ENCODE results near the gene SWAP70.

DNA sequence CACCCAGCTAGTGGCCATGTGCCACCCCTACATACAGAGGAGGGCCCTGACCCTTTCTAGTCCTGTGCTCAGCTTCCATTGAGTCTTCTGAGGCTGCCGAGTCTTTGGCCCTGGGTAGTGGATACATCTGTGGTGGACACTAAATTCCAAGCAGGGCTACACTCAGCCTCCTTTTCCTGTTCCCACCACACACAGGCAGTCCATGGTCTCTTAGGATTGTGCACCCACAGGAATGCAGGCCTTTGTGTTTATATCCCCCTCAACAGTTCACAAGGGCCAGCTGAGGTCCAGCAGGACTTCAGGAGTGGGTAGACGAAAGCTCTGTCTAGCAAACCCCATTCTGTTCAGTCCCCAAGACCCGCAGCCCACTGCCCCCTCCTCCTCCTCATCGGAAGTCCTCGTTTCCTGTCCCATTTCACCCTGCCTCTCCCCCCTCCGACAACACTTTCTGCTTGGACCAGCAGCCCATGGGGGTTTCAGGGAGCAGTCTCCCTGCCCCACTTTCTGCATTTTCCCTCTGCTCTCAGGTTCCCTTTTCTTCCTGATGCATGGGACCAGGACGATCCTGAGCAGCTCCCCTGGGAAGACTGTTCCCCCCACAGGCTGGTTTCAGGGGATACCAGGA lies 91.8 kb downstream of the SWAP70 start:
- TF ChIP-seq SKIL (CRISPR knock-in tag; IDR thresholded peaks at IDR 0.05; ENCODE audit: borderline replicate concordance) (no peak), ZNF274 (CRISPR knock-in tag; IDR thresholded peaks at IDR 0.05) (no peak), RBM22 (optimal IDR thresholded peaks at IDR 0.05; ENCODE audit: low read length) (peak; percentile 18), ZNF263 (CRISPR knock-in tag; IDR thresholded peaks at IDR 0.05) (no peak), SP1 (IDR thresholded peaks at IDR 0.05) (no peak), SP1 (CRISPR knock-in tag; IDR thresholded peaks at IDR 0.05) (no peak), ZNF350 (CRISPR knock-in tag; IDR thresholded peaks at IDR 0.05; ENCODE audit: borderline replicate concordance, low read depth) (no peak)
- TF ChIP-seq, protein P1, sequence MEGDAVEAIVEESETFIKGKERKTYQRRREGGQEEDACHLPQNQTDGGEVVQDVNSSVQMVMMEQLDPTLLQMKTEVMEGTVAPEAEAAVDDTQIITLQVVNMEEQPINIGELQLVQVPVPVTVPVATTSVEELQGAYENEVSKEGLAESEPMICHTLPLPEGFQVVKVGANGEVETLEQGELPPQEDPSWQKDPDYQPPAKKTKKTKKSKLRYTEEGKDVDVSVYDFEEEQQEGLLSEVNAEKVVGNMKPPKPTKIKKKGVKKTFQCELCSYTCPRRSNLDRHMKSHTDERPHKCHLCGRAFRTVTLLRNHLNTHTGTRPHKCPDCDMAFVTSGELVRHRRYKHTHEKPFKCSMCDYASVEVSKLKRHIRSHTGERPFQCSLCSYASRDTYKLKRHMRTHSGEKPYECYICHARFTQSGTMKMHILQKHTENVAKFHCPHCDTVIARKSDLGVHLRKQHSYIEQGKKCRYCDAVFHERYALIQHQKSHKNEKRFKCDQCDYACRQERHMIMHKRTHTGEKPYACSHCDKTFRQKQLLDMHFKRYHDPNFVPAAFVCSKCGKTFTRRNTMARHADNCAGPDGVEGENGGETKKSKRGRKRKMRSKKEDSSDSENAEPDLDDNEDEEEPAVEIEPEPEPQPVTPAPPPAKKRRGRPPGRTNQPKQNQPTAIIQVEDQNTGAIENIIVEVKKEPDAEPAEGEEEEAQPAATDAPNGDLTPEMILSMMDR (CRISPR knock-in tag; IDR thresholded peaks at IDR 0.05) = no peak
- TF ChIP-seq, protein P2, sequence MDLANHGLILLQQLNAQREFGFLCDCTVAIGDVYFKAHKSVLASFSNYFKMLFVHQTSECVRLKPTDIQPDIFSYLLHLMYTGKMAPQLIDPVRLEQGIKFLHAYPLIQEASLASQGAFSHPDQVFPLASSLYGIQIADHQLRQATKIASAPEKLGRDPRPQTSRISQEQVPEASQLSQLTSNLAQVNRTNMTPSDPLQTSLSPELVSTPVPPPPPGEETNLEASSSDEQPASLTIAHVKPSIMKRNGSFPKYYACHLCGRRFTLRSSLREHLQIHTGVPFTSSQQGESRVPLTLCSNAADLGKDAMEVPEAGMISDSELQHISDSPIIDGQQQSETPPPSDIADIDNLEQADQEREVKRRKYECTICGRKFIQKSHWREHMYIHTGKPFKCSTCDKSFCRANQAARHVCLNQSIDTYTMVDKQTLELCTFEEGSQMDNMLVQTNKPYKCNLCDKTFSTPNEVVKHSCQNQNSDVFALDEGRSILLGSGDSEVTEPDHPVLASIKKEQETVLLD (CRISPR knock-in tag; IDR thresholded peaks at IDR 0.05; ENCODE audit: low read depth) = no peak
